Nephron (organoid): Measurements from ENCODE around the gene ZDHHC19.

ENCODE experiments used
- H3K27ac Mint-ChIP-seq, 3 experiments: 2 replicates each; pipeline ENCODE4 v1.8.0; 2020; ENCODE audit warnings: mixed read lengths in 3 of 3, mild to moderate bottlenecking in 2 of 3, moderate library complexity in 1 of 3
- H3K27me3 Mint-ChIP-seq: 2 replicates; pipeline ENCODE4 v1.8.0; 2021; ENCODE audit warnings: low read depth, mild to moderate bottlenecking, moderate library complexity, mixed read lengths
- H3K36me3 Mint-ChIP-seq: 2 replicates; pipeline ENCODE4 v1.8.0; 2020; ENCODE audit warnings: low read depth, mixed read lengths
- H3K4me1 Mint-ChIP-seq: 2 replicates; pipeline ENCODE4 v1.8.0; 2020; ENCODE audit warnings: mixed read lengths
- H3K4me3 Mint-ChIP-seq, 3 experiments: 2 replicates each; pipeline ENCODE4 v1.8.0; 2020; ENCODE audit warnings: mild to moderate bottlenecking in 3 of 3, mixed read lengths in 3 of 3, moderate library complexity in 2 of 3
- H3K9me3 Mint-ChIP-seq: 2 replicates; pipeline ENCODE4 v1.8.0; 2020; ENCODE audit warnings: mixed read lengths
- CTCF ChIP-seq, 3 experiments: fragments of 200-600 bp; sonication (generic); IDR thresholded peaks; one replicate each; pipeline ENCODE4 v1.5.0; 2021; ENCODE audit warnings: antibody characterized with exemption in 3 of 3; ENCODE audit not compliant: unreplicated experiment in 3 of 3

Gene ZDHHC19

GRCh38 chr3:196193736-196194541 is 17.3 kb downstream of the ZDHHC19 start:
- Mint-ChIP-seq H3K36me3 (no peaks in the 10 kb centered on the region), H3K9me3 (no peaks in the 10 kb centered on the region), H3K27ac (no peak overlapping the region), H3K4me1 (no peaks in the 10 kb centered on the region), H3K27me3 (peaks cover under 1% of the 10 kb centered on the region), H3K4me3 (no peak overlapping the region)
- TF ChIP-seq CTCF (IDR thresholded peaks at IDR 0.05; ENCODE audit: unreplicated experiment in 3 of 3), result no peak

- Mint-ChIP-seq H3K4me1 (no peaks in the 10 kb centered on the region), H3K9me3 (no peaks in the 10 kb centered on the region), H3K36me3 (no peaks in the 10 kb centered on the region), H3K27me3 (no peaks in the 10 kb centered on the region), H3K4me3 (no peak overlapping the region), H3K27ac (peak overlapping the region in 1 of 3 experiments; percentile 8)
- no peak for TF ChIP-seq CTCF (IDR thresholded peaks at IDR 0.05; ENCODE audit: unreplicated experiment in 3 of 3)
Measured at GRCh38 chr3:196193133-196193735, 18.0 kb downstream of the ZDHHC19 start.

GRCh38 chr3:196192524-196193051 is 18.6 kb downstream of the ZDHHC19 start:
- Mint-ChIP-seq H3K27ac (peak overlapping the region in 1 of 3 experiments; percentile 10), H3K9me3 (no peaks in the 10 kb centered on the region), H3K36me3 (no peaks in the 10 kb centered on the region), H3K4me3 (no peak overlapping the region), H3K4me1 (no peaks in the 10 kb centered on the region), H3K27me3 (no peaks in the 10 kb centered on the region)
- no peak for TF ChIP-seq CTCF (IDR thresholded peaks at IDR 0.05; ENCODE audit: unreplicated experiment in 3 of 3)

GRCh38 chr3:196192036-196192523 is 19.1 kb downstream of the ZDHHC19 start:
- H3K4me1 Mint-ChIP-seq, result peaks cover 2% of the 10 kb centered on the region
- TF ChIP-seq CTCF (IDR thresholded peaks at IDR 0.05; ENCODE audit: unreplicated experiment in 3 of 3), result no peak
- no peaks in the 10 kb centered on the region for H3K36me3 Mint-ChIP-seq
- no peaks in the 10 kb centered on the region for H3K27me3 Mint-ChIP-seq
- H3K27ac Mint-ChIP-seq, result no peak overlapping the region
- H3K9me3 Mint-ChIP-seq, result no peaks in the 10 kb centered on the region
- no peak overlapping the region for H3K4me3 Mint-ChIP-seq

- TF ChIP-seq CTCF (IDR thresholded peaks at IDR 0.05; ENCODE audit: unreplicated experiment in 3 of 3), result no peak
- no peaks in the 10 kb centered on the region for H3K9me3 Mint-ChIP-seq
- H3K36me3 Mint-ChIP-seq, result no peaks in the 10 kb centered on the region
- no peak overlapping the region for H3K27ac Mint-ChIP-seq
- H3K4me3 Mint-ChIP-seq, result no peak overlapping the region
- peaks cover 5% of the 10 kb centered on the region for H3K27me3 Mint-ChIP-seq
- H3K4me1 Mint-ChIP-seq, result peaks cover 10% of the 10 kb centered on the region
Measured at GRCh38 chr3:196189566-196190347, 21.4 kb downstream of the ZDHHC19 start.
